ENCODE measurements around the gene TNNI3. TPM values are rescaled to one million over a fixed set of nuclear protein-coding genes. Genes with fewer than 3 reads are reported as not detected.

TNNI3 gene
- total and polyA plus RNA-seq, 9 of the 15 experiments (the other 6 are each of a cell fraction or from before 2014, with no cell fraction given) = 4.7 to 158 (median 42.0) TPM

- TF ChIP-seq ZNF280A (IDR thresholded peaks at IDR 0.05; ENCODE audit: low read depth, partially characterized antibody) (no peak), ZNF644 (tag; IDR thresholded peaks at IDR 0.05; ENCODE audit: low read depth) (no peak), E2F5 (CRISPR knock-in tag; IDR thresholded peaks at IDR 0.05) (no peak), ZNF239 (CRISPR knock-in tag; IDR thresholded peaks at IDR 0.05) (no peak), ZNF253 (CRISPR knock-in tag; conservative IDR thresholded peaks at IDR 0.05) (no peak), RCOR1 (IDR thresholded peaks at IDR 0.05; ENCODE audit: borderline replicate concordance in 1 of 2, low read depth in 2 of 2, low read length in 2 of 2) (no peak), SAP30 (IDR thresholded peaks at IDR 0.05; ENCODE audit: borderline replicate concordance, insufficient read depth, low read depth, low read length, poor library complexity, severe bottlenecking) (peak; percentile 91), ARID1B (IDR thresholded peaks at IDR 0.05) (peak; percentile 12; the same call in 1 of the 2 replicates), TSC22D4 (tag; IDR thresholded peaks at IDR 0.05) (no peak), POLR3G (IDR thresholded peaks at IDR 0.05; ENCODE audit: extremely low read depth, insufficient read length, insufficient replicate concordance) (no peak), ZZZ3 (IDR thresholded peaks at IDR 0.05) (no peak), ZC3H4 (CRISPR knock-in tag; IDR thresholded peaks at IDR 0.05; ENCODE audit: borderline replicate concordance) (no peak), BCOR (IDR thresholded peaks at IDR 0.05) (no peak), SMAD4 (CRISPR knock-in tag; conservative IDR thresholded peaks at IDR 0.05) (peak; percentile 61; the same call in 1 of the 2 replicates), CBFB (CRISPR knock-in tag; IDR thresholded peaks at IDR 0.05) (peak; percentile 60; the same call in 1 of the 2 replicates), U2AF2 (optimal IDR thresholded peaks at IDR 0.05; ENCODE audit: low read depth, low read length) (no peak), EP300 (IDR thresholded peaks at IDR 0.05; ENCODE audit: low read length) (no peak)
- TF ChIP-seq, protein P1, sequence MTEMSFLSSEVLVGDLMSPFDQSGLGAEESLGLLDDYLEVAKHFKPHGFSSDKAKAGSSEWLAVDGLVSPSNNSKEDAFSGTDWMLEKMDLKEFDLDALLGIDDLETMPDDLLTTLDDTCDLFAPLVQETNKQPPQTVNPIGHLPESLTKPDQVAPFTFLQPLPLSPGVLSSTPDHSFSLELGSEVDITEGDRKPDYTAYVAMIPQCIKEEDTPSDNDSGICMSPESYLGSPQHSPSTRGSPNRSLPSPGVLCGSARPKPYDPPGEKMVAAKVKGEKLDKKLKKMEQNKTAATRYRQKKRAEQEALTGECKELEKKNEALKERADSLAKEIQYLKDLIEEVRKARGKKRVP (CRISPR knock-in tag; IDR thresholded peaks at IDR 0.05) = no peak
- TF ChIP-seq, protein P2, sequence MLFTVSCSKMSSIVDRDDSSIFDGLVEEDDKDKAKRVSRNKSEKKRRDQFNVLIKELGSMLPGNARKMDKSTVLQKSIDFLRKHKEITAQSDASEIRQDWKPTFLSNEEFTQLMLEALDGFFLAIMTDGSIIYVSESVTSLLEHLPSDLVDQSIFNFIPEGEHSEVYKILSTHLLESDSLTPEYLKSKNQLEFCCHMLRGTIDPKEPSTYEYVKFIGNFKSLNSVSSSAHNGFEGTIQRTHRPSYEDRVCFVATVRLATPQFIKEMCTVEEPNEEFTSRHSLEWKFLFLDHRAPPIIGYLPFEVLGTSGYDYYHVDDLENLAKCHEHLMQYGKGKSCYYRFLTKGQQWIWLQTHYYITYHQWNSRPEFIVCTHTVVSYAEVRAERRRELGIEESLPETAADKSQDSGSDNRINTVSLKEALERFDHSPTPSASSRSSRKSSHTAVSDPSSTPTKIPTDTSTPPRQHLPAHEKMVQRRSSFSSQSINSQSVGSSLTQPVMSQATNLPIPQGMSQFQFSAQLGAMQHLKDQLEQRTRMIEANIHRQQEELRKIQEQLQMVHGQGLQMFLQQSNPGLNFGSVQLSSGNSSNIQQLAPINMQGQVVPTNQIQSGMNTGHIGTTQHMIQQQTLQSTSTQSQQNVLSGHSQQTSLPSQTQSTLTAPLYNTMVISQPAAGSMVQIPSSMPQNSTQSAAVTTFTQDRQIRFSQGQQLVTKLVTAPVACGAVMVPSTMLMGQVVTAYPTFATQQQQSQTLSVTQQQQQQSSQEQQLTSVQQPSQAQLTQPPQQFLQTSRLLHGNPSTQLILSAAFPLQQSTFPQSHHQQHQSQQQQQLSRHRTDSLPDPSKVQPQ (CRISPR knock-in tag; IDR thresholded peaks at IDR 0.05; ENCODE audit: borderline replicate concordance) = no peak
- TF ChIP-seq, protein P3, sequence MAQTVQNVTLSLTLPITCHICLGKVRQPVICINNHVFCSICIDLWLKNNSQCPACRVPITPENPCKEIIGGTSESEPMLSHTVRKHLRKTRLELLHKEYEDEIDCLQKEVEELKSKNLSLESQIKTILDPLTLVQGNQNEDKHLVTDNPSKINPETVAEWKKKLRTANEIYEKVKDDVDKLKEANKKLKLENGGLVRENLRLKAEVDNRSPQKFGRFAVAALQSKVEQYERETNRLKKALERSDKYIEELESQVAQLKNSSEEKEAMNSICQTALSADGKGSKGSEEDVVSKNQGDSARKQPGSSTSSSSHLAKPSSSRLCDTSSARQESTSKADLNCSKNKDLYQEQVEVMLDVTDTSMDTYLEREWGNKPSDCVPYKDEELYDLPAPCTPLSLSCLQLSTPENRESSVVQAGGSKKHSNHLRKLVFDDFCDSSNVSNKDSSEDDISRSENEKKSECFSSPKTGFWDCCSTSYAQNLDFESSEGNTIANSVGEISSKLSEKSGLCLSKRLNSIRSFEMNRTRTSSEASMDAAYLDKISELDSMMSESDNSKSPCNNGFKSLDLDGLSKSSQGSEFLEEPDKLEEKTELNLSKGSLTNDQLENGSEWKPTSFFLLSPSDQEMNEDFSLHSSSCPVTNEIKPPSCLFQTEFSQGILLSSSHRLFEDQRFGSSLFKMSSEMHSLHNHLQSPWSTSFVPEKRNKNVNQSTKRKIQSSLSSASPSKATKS (CRISPR knock-in tag; IDR thresholded peaks at IDR 0.05) = no peak
These were observed 8.5 kb upstream of the TNNI3 start (continued) for GRCh38 chr19:55165952-55166529.
